A673 (cell line): ENCODE results near the gene KIF2C. TPM values are rescaled to one million over a fixed set of nuclear protein-coding genes. Genes with fewer than 3 reads are reported as not detected.

Experiments
- BruUV-seq: library from RNA; stranded (reverse); fragments of 400-500 nt; replicated peaks from 2 replicates; lab custom pipeline; 2021; lab: Mats Ljungman, UMichigan
- CTCF ChIA-PET: fragments of 300-600 bp; sonication (Branson Sonifier 250); formaldehyde crosslinking; loops from one replicate; lab custom pipeline; 2022; ENCODE audit warnings: antibody characterized with exemption; lab: Charles Lee
- POLR2A ChIA-PET: fragments of 300-600 bp; sonication (Branson Sonifier 250); formaldehyde crosslinking; loops from one replicate; lab custom pipeline; 2022; ENCODE audit warnings: antibody characterized with exemption; ENCODE audit not compliant: low non-redundant PET; lab: Charles Lee
- DNase-seq: peaks from one replicate; pipeline ENCODE4 v3.0.0-alpha.2; 2015; ENCODE audit warnings: low spot score
- H3K27ac ChIP-seq: fragments of 200-600 bp; sonication (generic); 2 replicates; pipeline ENCODE4 v1.5.1; 2016; ENCODE audit warnings: mixed run types, low read depth, mild to moderate bottlenecking, mixed read lengths, antibody characterized with exemption, low read length; ENCODE audit not compliant: poor library complexity, severe bottlenecking
- H3K27me3 ChIP-seq: fragments of 200-600 bp; sonication (generic); replicated peaks from 2 replicates; pipeline ENCODE4 v1.6.1; 2017; ENCODE audit warnings: mixed run types, low read depth, mild to moderate bottlenecking, mixed read lengths, antibody characterized with exemption, low read length; ENCODE audit not compliant: insufficient read depth, poor library complexity
- H3K36me3 ChIP-seq: fragments of 200-600 bp; sonication (generic); 2 replicates; pipeline ENCODE4 v1.6.1; 2016; ENCODE audit warnings: mixed run types, mild to moderate bottlenecking, mixed read lengths, antibody characterized with exemption, low read length; ENCODE audit not compliant: insufficient read depth, poor library complexity, severe bottlenecking
- H3K4me1 ChIP-seq: fragments of 200-600 bp; sonication (generic); 2 replicates; pipeline ENCODE4 v1.6.1; 2017; ENCODE audit warnings: mixed run types, mild to moderate bottlenecking, mixed read lengths, antibody characterized with exemption, low read length; ENCODE audit not compliant: insufficient read depth, poor library complexity, severe bottlenecking
- H3K4me3 ChIP-seq: fragments of 200-600 bp; sonication (generic); 2 replicates; pipeline ENCODE4 v1.5.1; 2016; ENCODE audit warnings: low read depth, mixed run types, mild to moderate bottlenecking, mixed read lengths, low read length; ENCODE audit not compliant: poor library complexity, severe bottlenecking
- H3K9me3 ChIP-seq: fragments of 200-600 bp; sonication (generic); 2 replicates; pipeline ENCODE4 v1.6.1; 2016; ENCODE audit warnings: mixed run types, low read depth, mild to moderate bottlenecking, mixed read lengths, antibody characterized with exemption, low read length; ENCODE audit not compliant: poor library complexity, severe bottlenecking
- EZH2 ChIP-seq: fragments of 200-600 bp; sonication (generic); IDR thresholded peaks from 2 replicates; pipeline ENCODE4 v1.6.1; 2017; ENCODE audit warnings: borderline replicate concordance, low read depth, mild to moderate bottlenecking, mixed read lengths, antibody characterized with exemption, low read length; ENCODE audit not compliant: poor library complexity, severe bottlenecking
- intact Hi-C: fragments of 100-400 bp; cut with micrococcal nuclease; formaldehyde crosslinking; loops from one replicate; pipeline ENCODE4 v1.10.0; 2022; ENCODE audit not compliant: unreplicated experiment
- total RNA-seq: library from RNA; stranded (reverse); gene quantifications from 2 replicates; pipeline ENCODE4 v1.2.3, GENCODE V29; 2021
- TF ChIP-seq, protein P1 (sequence below): fragments of 300-800, 200-600 bp; sonication (generic); conservative IDR thresholded peaks from 2 replicates; pipeline ENCODE4 v1.5.1; 2017; ENCODE audit warnings: low read depth, mild to moderate bottlenecking, antibody characterized with exemption, low read length, moderate library complexity, mixed read lengths

KIF2C gene
- total RNA-seq, 1 experiment from 2014 or later: 127 TPM

DNA sequence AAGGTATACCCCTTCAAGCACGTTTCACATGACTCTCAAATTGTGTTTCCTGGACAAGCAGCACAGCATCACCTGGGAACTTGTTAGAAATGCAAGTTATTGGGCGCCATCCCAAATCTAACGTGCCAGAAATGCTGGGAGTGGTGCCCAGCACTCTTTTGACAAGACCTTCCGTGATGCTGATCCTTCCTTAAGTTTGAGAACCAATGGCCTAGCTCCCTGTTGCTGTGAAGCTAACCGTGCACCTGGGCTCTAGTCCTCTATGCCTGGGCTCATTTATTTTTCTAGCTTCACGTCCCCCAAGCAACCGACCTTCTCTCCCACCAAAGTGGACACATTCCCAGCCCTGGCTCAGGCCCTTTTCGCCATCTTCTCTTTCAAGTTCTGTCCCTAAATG is 44.1 kb downstream of the KIF2C start:
- no peak for DNase-seq
- Histone ChIP-seq H3K27me3 (no peaks in the 10 kb centered on the region), H3K27ac (no peak overlapping the region), H3K9me3 (no peaks in the 10 kb centered on the region), H3K4me1 (peaks cover 12% of the 10 kb centered on the region), H3K36me3 (peaks cover 36% of the 10 kb centered on the region), H3K4me3 (no peak overlapping the region)
- BruUV-seq: no TSS peak
- no peak for TF ChIP-seq EZH2
- CTCF ChIA-PET: interaction anchor here (0.6 to 0.7 kb wide), 2 partner anchors 47 to 49 kb away, joined by 6 to 7 read pairs; no protein-coding TSS in a partner anchor
- intact Hi-C loops: no loop called here
- POLR2A ChIA-PET: no interaction called here

DNA sequence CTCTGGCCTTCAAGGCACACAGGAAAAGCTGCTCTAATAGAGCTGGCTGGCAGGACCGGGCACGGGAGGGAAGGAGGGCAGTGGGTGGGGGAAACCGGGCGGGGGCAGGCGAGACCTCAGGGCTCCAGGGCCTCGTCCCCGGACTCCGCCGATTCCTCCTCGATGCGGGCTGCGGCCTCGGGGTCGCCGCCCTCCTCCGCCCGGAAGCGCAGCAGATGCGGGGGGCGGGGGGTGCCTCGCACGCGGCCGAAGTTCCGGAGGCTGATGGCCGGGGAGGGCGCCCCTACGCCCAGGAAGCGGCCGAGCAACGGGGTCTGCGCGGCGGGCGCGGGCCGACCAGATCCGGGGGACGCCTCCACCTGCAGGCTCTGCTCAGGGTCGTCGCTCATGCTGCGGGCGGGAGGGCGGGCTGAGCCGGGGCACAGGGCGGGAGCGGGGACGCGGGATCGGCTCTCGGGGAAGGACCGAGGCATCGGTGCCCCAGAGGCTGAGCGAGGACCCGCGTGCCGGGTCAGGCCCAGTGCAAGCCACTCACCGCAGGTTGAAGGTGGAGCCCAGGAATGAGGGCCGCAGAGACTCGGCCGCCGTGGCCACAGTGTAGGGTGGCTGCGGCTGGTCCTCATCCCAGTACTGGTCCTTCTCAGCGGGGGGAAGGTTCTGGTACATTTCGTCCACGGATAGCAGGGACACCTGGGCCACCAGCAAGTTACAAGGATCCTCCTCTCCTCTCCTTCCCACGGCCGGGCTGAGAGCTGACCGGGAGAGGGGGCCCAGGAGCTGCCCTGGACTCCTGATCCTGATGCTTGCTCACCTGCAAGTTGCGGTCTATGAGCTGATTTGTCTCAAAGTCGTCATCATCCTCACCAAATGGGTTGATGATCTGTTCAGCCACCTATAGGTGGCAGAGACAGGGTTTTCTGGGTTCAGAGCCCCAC is 44.7 kb downstream of the KIF2C start:
- no peak overlapping the region for H3K27ac ChIP-seq
- intact Hi-C loops: loop anchor here (5.0 kb wide), 1 partner anchor 228 kb away; the partner anchor contains the start of genes HECTD3 and UROD
- TF ChIP-seq, protein P1, sequence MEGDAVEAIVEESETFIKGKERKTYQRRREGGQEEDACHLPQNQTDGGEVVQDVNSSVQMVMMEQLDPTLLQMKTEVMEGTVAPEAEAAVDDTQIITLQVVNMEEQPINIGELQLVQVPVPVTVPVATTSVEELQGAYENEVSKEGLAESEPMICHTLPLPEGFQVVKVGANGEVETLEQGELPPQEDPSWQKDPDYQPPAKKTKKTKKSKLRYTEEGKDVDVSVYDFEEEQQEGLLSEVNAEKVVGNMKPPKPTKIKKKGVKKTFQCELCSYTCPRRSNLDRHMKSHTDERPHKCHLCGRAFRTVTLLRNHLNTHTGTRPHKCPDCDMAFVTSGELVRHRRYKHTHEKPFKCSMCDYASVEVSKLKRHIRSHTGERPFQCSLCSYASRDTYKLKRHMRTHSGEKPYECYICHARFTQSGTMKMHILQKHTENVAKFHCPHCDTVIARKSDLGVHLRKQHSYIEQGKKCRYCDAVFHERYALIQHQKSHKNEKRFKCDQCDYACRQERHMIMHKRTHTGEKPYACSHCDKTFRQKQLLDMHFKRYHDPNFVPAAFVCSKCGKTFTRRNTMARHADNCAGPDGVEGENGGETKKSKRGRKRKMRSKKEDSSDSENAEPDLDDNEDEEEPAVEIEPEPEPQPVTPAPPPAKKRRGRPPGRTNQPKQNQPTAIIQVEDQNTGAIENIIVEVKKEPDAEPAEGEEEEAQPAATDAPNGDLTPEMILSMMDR: no peak
- no peak for TF ChIP-seq EZH2
- H3K9me3 ChIP-seq: no peaks in the 10 kb centered on the region
- H3K27me3 ChIP-seq: no peaks in the 10 kb centered on the region
- no peak for DNase-seq
- H3K36me3 ChIP-seq: peaks cover 29% of the 10 kb centered on the region
- ChIA-PET CTCF (interaction anchor here (0.6 to 0.7 kb wide), 2 partner anchors 46 to 48 kb away, joined by 6 to 7 read pairs; no protein-coding TSS in a partner anchor), POLR2A (no interaction called here)
- no peak overlapping the region for H3K4me3 ChIP-seq
- BruUV-seq: no TSS peak
- H3K4me1 ChIP-seq: peaks cover 12% of the 10 kb centered on the region

DNA sequence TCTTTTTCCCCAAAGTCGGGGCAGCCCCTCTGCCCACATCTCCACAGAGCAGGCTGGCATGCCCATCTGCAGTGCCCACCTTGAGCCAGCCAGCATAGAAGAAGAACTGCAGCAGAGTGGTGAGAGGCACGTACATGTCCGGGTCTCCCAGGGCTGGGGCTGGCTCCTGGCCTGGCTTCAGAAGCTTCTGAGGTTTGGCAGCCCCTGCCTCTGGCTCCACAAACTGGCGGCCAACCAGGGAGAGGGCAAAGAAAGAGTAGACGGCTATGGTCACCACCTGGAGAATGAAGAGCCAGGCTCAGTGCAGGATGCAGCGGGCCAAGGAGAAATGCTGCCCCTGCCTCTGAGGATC is 45.4 kb downstream of the KIF2C start:
- POLR2A ChIA-PET: no interaction called here
- Histone ChIP-seq H3K4me3 (no peak overlapping the region), H3K27ac (no peak overlapping the region), H3K27me3 (no peaks in the 10 kb centered on the region), H3K36me3 (peaks cover 23% of the 10 kb centered on the region), H3K4me1 (peaks cover 12% of the 10 kb centered on the region), H3K9me3 (no peaks in the 10 kb centered on the region)
- DNase-seq: no peak
- intact Hi-C loops: loop anchor here (5.0 kb wide), 1 partner anchor 227 kb away; the partner anchor contains the start of genes HECTD3 and UROD
- no peak for TF ChIP-seq EZH2
- TF ChIP-seq, protein P1: no peak
- no TSS peak for BruUV-seq
- CTCF ChIA-PET: no interaction called here
